ENCODE data around the gene MGLL. TPM values are rescaled to one million over a fixed set of nuclear protein-coding genes. Genes with fewer than 3 reads are reported as not detected.

MGLL gene
- total RNA-seq, 2 experiments from 2014 or later = 19.2 to 21.6 TPM

- no peaks in the 10 kb centered on the region for H3K9me2 ChIP-seq (ENCODE audit: insufficient read depth, low read length)
- DNase-seq (ENCODE audit: low spot score) = no peak
- no peak overlapping the region for H2AFZ ChIP-seq (ENCODE audit: low read length)
- no TSS peak for BruUV-seq (replicated peaks)
- H3K27ac ChIP-seq (ENCODE audit: low read depth, low read length, poor library complexity, severe bottlenecking) = no peak overlapping the region
- no peaks in the 10 kb centered on the region for H3K79me2 ChIP-seq (ENCODE audit: insufficient read depth, low read depth, low read length)
- CTCF ChIA-PET (ENCODE audit: unreplicated experiment) = no interaction called here
- H3K36me3 ChIP-seq (ENCODE audit: insufficient read depth, low read length) = no peaks in the 10 kb centered on the region
- H3K4me2 ChIP-seq (ENCODE audit: low read length) = no peak overlapping the region
- intact Hi-C loops (cut with micrococcal nuclease; ENCODE audit: unreplicated experiment) = no loop called here
- H3K4me3 ChIP-seq (ENCODE audit: low read depth, low read length, poor library complexity, severe bottlenecking) = no peak overlapping the region
- POLR2A ChIA-PET = interaction anchor here (1.2 kb wide), 1 partner anchor 75 kb away, joined by 4 read pairs; no protein-coding TSS in a partner anchor
- no peaks in the 10 kb centered on the region for H3K9me3 ChIP-seq (ENCODE audit: low read length)
- TF ChIP-seq CTCF (conservative IDR thresholded peaks at IDR 0.05; ENCODE audit: low read length) (no peak), EZH2phosphoT487 (IDR thresholded peaks at IDR 0.05; ENCODE audit: borderline replicate concordance, low read depth, low read length) (no peak)
- H4K20me1 ChIP-seq (ENCODE audit: insufficient read depth, low read length) = no peaks in the 10 kb centered on the region
- H3K4me1 ChIP-seq (ENCODE audit: insufficient read depth, low read length, poor library complexity, severe bottlenecking) = peaks cover 26% of the 10 kb centered on the region
Measured at GRCh38 chr3:127677541-127678314, 144.6 kb downstream of the MGLL start.

GRCh38 chr3:127676921-127677351, 145.4 kb downstream of the MGLL start:
- POLR2A ChIA-PET = no interaction called here

More at GRCh38 chr3:127676921-127677351, 145.4 kb downstream of the MGLL start:
- no peak overlapping the region for H3K4me2 ChIP-seq (ENCODE audit: low read length)
- no peaks in the 10 kb centered on the region for H4K20me1 ChIP-seq (ENCODE audit: insufficient read depth, low read length)
- peaks cover 29% of the 10 kb centered on the region for H3K4me1 ChIP-seq (ENCODE audit: insufficient read depth, low read length, poor library complexity, severe bottlenecking)
- H3K9me2 ChIP-seq (ENCODE audit: insufficient read depth, low read length) = no peaks in the 10 kb centered on the region
- intact Hi-C loops (cut with micrococcal nuclease; ENCODE audit: unreplicated experiment) = no loop called here
- H3K36me3 ChIP-seq (ENCODE audit: insufficient read depth, low read length) = no peaks in the 10 kb centered on the region
- CTCF ChIA-PET (ENCODE audit: unreplicated experiment) = no interaction called here
- H3K27ac ChIP-seq (ENCODE audit: low read depth, low read length, poor library complexity, severe bottlenecking) = no peak overlapping the region
- DNase-seq (ENCODE audit: low spot score) = no peak
- TF ChIP-seq EZH2phosphoT487 (IDR thresholded peaks at IDR 0.05; ENCODE audit: borderline replicate concordance, low read depth, low read length) (no peak), CTCF (conservative IDR thresholded peaks at IDR 0.05; ENCODE audit: low read length) (no peak)
- no TSS peak for BruUV-seq (replicated peaks)
- no peak overlapping the region for H2AFZ ChIP-seq (ENCODE audit: low read length)
- no peak overlapping the region for H3K4me3 ChIP-seq (ENCODE audit: low read depth, low read length, poor library complexity, severe bottlenecking)
- no peaks in the 10 kb centered on the region for H3K79me2 ChIP-seq (ENCODE audit: insufficient read depth, low read depth, low read length)
- H3K9me3 ChIP-seq (ENCODE audit: low read length) = no peaks in the 10 kb centered on the region

All from OCI-LY7 (cell line).